ENCODE data around the gene STK32C.

DNA sequence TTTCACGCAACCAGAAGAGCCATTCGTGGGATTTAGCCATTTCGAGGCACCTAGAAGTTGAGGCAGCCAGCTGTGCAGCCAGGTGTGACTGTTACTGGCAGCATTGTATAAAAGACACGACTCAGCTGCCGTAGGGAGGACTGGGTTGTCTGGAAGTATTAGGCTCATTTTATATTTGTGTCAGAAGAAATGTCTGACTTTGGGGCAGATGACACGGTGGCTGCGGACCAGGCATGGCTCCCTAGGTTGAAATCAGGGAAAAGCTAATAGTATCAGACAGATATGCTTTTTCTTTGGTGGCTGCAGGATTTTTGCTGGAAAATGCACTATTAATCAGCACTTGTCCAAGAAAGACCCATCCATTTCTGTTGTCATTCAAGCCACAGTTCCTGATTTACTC, 125.2 kb downstream of the STK32C start:
- TF ChIP-seq EZH2 (IDR thresholded peaks at IDR 0.05) (no peak), POLR2AphosphoS5 (IDR thresholded peaks at IDR 0.05; ENCODE audit: borderline replicate concordance, low read depth, low read length) (no peak)

All from SK-N-MC (cell line).